GM23248 (cell line): ENCODE results near the gene KDM6A. TPM values are rescaled to one million over a fixed set of nuclear protein-coding genes. Genes with fewer than 3 reads are reported as not detected.
"Not testable (repeated sequence)": the region's sequence is repeated elsewhere in the genome, so short reads cannot be mapped to it uniquely, and the experiment has no call there.

ENCODE experiments used
- DNase-seq: peaks from one replicate; pipeline ENCODE4 v3.0.0-alpha.2; 2015
- H2AFZ ChIP-seq: fragments of 200-600 bp; sonication (generic); 2 replicates; pipeline ENCODE4 v1.6.1; 2016; ENCODE audit warnings: antibody characterized with exemption
- H3F3A ChIP-seq: fragments of 200-600 bp; sonication (generic); 2 replicates; pipeline ENCODE4 v1.6.1; 2016; ENCODE audit warnings: mild to moderate bottlenecking, antibody characterized with exemption, mixed run types; ENCODE audit not compliant: insufficient read depth
- H3K27ac ChIP-seq: fragments of 200-600 bp; sonication (generic); 2 replicates; pipeline ENCODE4 v1.5.1; 2016; ENCODE audit warnings: mild to moderate bottlenecking
- H3K27me3 ChIP-seq: fragments of 200-600 bp; sonication (generic); replicated peaks from 2 replicates; pipeline ENCODE4 v1.6.1; 2016; ENCODE audit warnings: mild to moderate bottlenecking; ENCODE audit not compliant: insufficient read depth
- H3K36me3 ChIP-seq: fragments of 200-600 bp; sonication (generic); 2 replicates; pipeline ENCODE4 v1.6.1; 2016; ENCODE audit warnings: low read depth, mild to moderate bottlenecking
- H3K4me1 ChIP-seq: fragments of 200-600 bp; sonication (generic); 2 replicates; pipeline ENCODE4 v1.6.1; 2016; ENCODE audit warnings: mild to moderate bottlenecking; ENCODE audit not compliant: insufficient read depth
- H3K4me2 ChIP-seq: fragments of 200-600 bp; sonication (generic); one replicate; pipeline ENCODE4 v1.6.1; 2016; ENCODE audit warnings: mild to moderate bottlenecking; ENCODE audit not compliant: unreplicated experiment
- H3K4me3 ChIP-seq: fragments of 200-600 bp; sonication (generic); 2 replicates; pipeline ENCODE4 v1.5.1; 2016; ENCODE audit warnings: mild to moderate bottlenecking
- H3K79me2 ChIP-seq: fragments of 200-600 bp; sonication (generic); 2 replicates; pipeline ENCODE4 v1.6.1; 2016; ENCODE audit warnings: mild to moderate bottlenecking; ENCODE audit not compliant: insufficient read depth
- H3K9ac ChIP-seq: fragments of 200-600 bp; sonication (generic); 2 replicates; pipeline ENCODE4 v1.6.1; 2016; ENCODE audit warnings: mild to moderate bottlenecking
- H3K9me2 ChIP-seq: fragments of 200-600 bp; sonication (generic); 2 replicates; pipeline ENCODE4 v1.6.1; 2016; ENCODE audit warnings: mixed run types, mild to moderate bottlenecking, moderate library complexity; ENCODE audit not compliant: insufficient read depth
- H3K9me3 ChIP-seq: fragments of 200-600 bp; sonication (generic); one replicate; pipeline ENCODE4 v1.6.1; 2017; ENCODE audit warnings: low read depth
- H4K20me1 ChIP-seq: fragments of 200-600 bp; sonication (generic); 2 replicates; pipeline ENCODE4 v1.6.0; 2016; ENCODE audit not compliant: insufficient read depth
- EZH2 ChIP-seq: fragments of 200-600 bp; sonication (generic); IDR thresholded peaks from 2 replicates; pipeline ENCODE4 v1.6.1; 2018; ENCODE audit warnings: antibody characterized with exemption, mild to moderate bottlenecking; ENCODE audit not compliant: insufficient read depth, poor library complexity, severe bottlenecking
- EZH2phosphoT487 ChIP-seq: fragments of 200-600 bp; sonication (generic); IDR thresholded peaks from 2 replicates; pipeline ENCODE4 v1.6.1; 2018; ENCODE audit warnings: antibody characterized with exemption, moderate library complexity, mild to moderate bottlenecking, low read depth; ENCODE audit not compliant: insufficient read depth
- WGBS, 2 experiments: methylation state at CpG; one replicate each; pipeline ENCODE4 v1.1.6; 2015 to 2017; ENCODE audit warnings: low lambda C conversion rate in 2 of 2, low coverage in 1 of 2; ENCODE audit errors: missing lambda C conversion rate in 2 of 2; 5-methylcytosine and 5-hydroxymethylcytosine counted together
- in situ Hi-C: fragments of 300-500 bp; cut with MboI; formaldehyde crosslinking; loops from 2 replicates; pipeline ENCODE4 v1.15.0; 2020
- polyA plus RNA-seq: library from polyadenylated mRNA; unstranded; fragments of >200 nt; fragmentation: Nextera tagmentation; extraction: Ambion mirVana; gene quantifications from 2 replicates; pipeline ENCODE4 v1.2.1, GENCODE V29; 2016
- total RNA-seq: library from RNA; depleted of rRNA; stranded (reverse); fragments of >200 nt; shearing (Covaris generic); gene quantifications from 2 replicates; pipeline ENCODE4 v1.2.3, GENCODE V29; 2014

KDM6A gene
- total and polyA plus RNA-seq, 2 experiments from 2014 or later = 5.8 to 12.0 TPM

GRCh38 chrX:44842550-44843317 lies 30.3 kb upstream of the KDM6A start:
- Histone ChIP-seq H3K4me2 (no peak overlapping the region), H4K20me1 (no peaks in the 10 kb centered on the region), H3K9ac (no peak overlapping the region), H3K27ac (no peak overlapping the region), H3K36me3 (no peaks in the 10 kb centered on the region), H3K27me3 (no peaks in the 10 kb centered on the region), H3K4me1 (no peaks in the 10 kb centered on the region), H3K79me2 (no peaks in the 10 kb centered on the region), H3F3A (no peaks in the 10 kb centered on the region), H2AFZ (no peak overlapping the region), H3K9me2 (no peaks in the 10 kb centered on the region), H3K4me3 (no peak overlapping the region), H3K9me3 (no peaks in the 10 kb centered on the region)
- TF ChIP-seq EZH2 (no peak), EZH2phosphoT487 (no peak)
- 70 to 75% methylated on average over 9 to 10 of the region's 10 CpGs for WGBS, 2 experiments
- in situ Hi-C loops = no loop called here
- DNase-seq = no peak

GRCh38 chrX:44843318-44843702 lies 29.7 kb upstream of the KDM6A start:
- 84 to 89% methylated on average over 2 of the region's 2 CpGs for WGBS, 2 experiments
- H3K9ac ChIP-seq = no peak overlapping the region
- in situ Hi-C loops = no loop called here
- H3K4me3 ChIP-seq = no peak overlapping the region
- H2AFZ ChIP-seq = no peak overlapping the region
- no peak overlapping the region for H3K4me2 ChIP-seq
- no peaks in the 10 kb centered on the region for H3K9me2 ChIP-seq
- H3K27me3 ChIP-seq = no peaks in the 10 kb centered on the region
- H4K20me1 ChIP-seq = no peaks in the 10 kb centered on the region
- H3F3A ChIP-seq = no peaks in the 10 kb centered on the region
- no peaks in the 10 kb centered on the region for H3K9me3 ChIP-seq
- no peak overlapping the region for H3K27ac ChIP-seq
- DNase-seq = peak; percentile 5
- no peaks in the 10 kb centered on the region for H3K79me2 ChIP-seq
- no peaks in the 10 kb centered on the region for H3K36me3 ChIP-seq
- no peaks in the 10 kb centered on the region for H3K4me1 ChIP-seq
- TF ChIP-seq EZH2 (no peak), EZH2phosphoT487 (no peak)

DNA sequence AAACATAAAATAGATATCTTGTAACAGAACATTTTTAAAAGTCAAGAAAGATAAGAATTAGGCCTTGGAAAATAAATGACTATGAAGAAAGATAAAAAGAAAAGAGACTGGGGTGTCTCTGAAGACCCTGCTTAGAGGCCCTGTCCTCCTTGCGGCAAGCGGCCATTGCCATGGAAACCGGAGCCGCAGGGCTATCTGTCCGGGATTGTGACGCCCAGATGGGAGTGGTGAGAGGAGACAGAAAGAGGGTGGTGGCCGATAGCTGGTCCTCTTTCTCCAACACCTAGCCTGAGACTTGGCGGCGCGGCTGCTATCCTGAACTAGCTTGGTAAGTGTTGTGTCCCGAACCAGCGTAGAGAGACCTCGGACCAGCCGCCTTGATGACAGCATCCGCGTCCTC lies 29.2 kb upstream of the KDM6A start, which contains the start of gene DUSP21:
TSS of gene DUSP21 (plus strand) at position 269 of the 400 bp plus-strand sequence. CDS start at position 381, 112 bp downstream.
- Histone ChIP-seq H3K9me3 (no peaks in the 10 kb centered on the region), H3K36me3 (no peaks in the 10 kb centered on the region), H4K20me1 (no peaks in the 10 kb centered on the region), H2AFZ (no peak within 1 kb of the TSS), H3K4me1 (no peaks in the 10 kb centered on the region), H3F3A (no peaks in the 10 kb centered on the region), H3K9ac (no peak within 1 kb of the TSS), H3K4me3 (no peak within 1 kb of the TSS), H3K27ac (no peak within 1 kb of the TSS), H3K4me2 (no peak within 1 kb of the TSS), H3K9me2 (no peaks in the 10 kb centered on the region), H3K27me3 (no peaks in the 10 kb centered on the region), H3K79me2 (no peaks in the 10 kb centered on the region)
- in situ Hi-C loops = no loop called here
- DNase-seq = no peak
- WGBS, 2 experiments = 75 to 82% methylated on average over 7 to 16 of the region's 16 CpGs
- no peak for TF ChIP-seq EZH2phosphoT487
- TF ChIP-seq EZH2 = no peak

DNA sequence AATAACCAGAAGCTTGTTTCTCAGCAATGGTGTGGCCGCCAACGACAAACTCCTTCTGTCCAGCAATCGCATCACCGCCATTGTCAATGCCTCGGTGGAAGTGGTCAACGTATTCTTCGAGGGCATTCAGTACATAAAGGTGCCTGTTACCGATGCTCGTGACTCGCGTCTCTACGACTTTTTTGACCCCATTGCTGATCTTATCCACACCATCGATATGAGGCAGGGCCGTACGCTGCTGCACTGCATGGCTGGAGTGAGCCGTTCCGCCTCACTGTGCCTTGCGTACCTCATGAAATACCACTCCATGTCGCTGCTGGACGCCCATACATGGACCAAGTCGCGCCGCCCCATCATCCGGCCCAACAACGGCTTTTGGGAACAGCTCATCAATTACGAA lies 28.8 kb upstream of the KDM6A start:
- H3K36me3 ChIP-seq = no peaks in the 10 kb centered on the region
- no peak overlapping the region for H3K4me3 ChIP-seq
- no peaks in the 10 kb centered on the region for H3K4me1 ChIP-seq
- TF ChIP-seq EZH2phosphoT487 = no peak
- no peak for TF ChIP-seq EZH2
- no peaks in the 10 kb centered on the region for H3K27me3 ChIP-seq
- no peaks in the 10 kb centered on the region for H4K20me1 ChIP-seq
- H3K9me2 ChIP-seq = no peaks in the 10 kb centered on the region
- H2AFZ ChIP-seq = no peak overlapping the region
- H3K79me2 ChIP-seq = no peaks in the 10 kb centered on the region
- in situ Hi-C loops = no loop called here
- H3K9me3 ChIP-seq = no peaks in the 10 kb centered on the region
- no peaks in the 10 kb centered on the region for H3F3A ChIP-seq
- 96 to 97% methylated on average over 18 to 21 of the region's 26 CpGs for WGBS, 2 experiments
- no peak for DNase-seq
- H3K27ac ChIP-seq = no peak overlapping the region
- H3K4me2 ChIP-seq = no peak overlapping the region
- no peak overlapping the region for H3K9ac ChIP-seq

DNA sequence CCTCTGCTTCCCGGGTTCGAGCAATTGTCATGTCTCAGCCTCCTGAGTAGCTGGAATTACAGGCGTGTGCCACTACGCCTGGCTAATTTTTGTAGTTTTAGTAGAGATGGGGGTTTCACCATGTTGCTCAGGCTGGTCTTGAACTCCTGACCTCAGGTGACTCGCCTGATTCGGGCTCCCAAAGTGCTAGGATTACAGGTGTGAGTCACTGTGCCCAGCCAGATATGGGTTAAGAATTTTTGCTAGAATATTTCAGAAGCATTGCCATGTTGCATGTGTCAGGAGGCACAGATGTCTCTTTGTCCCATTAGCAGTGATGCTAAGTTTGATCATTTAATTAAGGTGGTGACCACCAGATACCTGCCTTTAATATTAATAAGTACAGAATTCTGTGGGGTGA lies 22.1 kb upstream of the KDM6A start:
- H3F3A ChIP-seq, H3K79me2 ChIP-seq, H3K27ac ChIP-seq, H3K9me3 ChIP-seq, H4K20me1 ChIP-seq, H3K4me1 ChIP-seq, H3K27me3 ChIP-seq, H3K36me3 ChIP-seq, H3K4me3 ChIP-seq, H3K9me2 ChIP-seq, H3K9ac ChIP-seq, in situ Hi-C loops, H2AFZ ChIP-seq, H3K4me2 ChIP-seq: not testable (repeated sequence)
- 66 to 67% methylated on average over 6 of the region's 6 CpGs for WGBS, 2 experiments
- DNase-seq = peak; percentile 10
